GM12878 (cell line): ENCODE data around the gene BCR. TPM values are rescaled to one million over a fixed set of nuclear protein-coding genes. Genes with fewer than 3 reads are reported as not detected.

Experiments used
- ATAC-seq: fragments of 200-7000 bp; cut with Tn5 transposase; 3 replicates; pipeline ENCODE4 v1.9.1; 2020; ENCODE audit warnings: mild to moderate bottlenecking, moderate library complexity
- BruUV-seq: library from RNA; stranded (reverse); fragments of 400-500 nt; replicated peaks from 2 replicates; lab custom pipeline; 2021; lab: Mats Ljungman, UMichigan
- CTCF ChIA-PET: fragments of 300-600 bp; sonication (Branson Sonifier 250); formaldehyde crosslinking; extraction: SDS; loops from one replicate; lab custom pipeline; 2021; ENCODE audit warnings: inconsistent platforms; lab: Yijun Ruan, JAX
- POLR2A ChIA-PET: fragments of 350-600 bp; formaldehyde crosslinking; extraction: SDS; loops from one replicate; lab custom pipeline; 2021; ENCODE audit warnings: inconsistent platforms; lab: Charles Lee
- RAD21 ChIA-PET: fragments of 300-600 bp; sonication (Branson Sonifier 250); formaldehyde crosslinking; loops from one replicate; lab custom pipeline; 2023; ENCODE audit warnings: antibody characterized with exemption; ENCODE audit not compliant: unreplicated experiment; lab: Charles Lee
- SMC1A ChIA-PET: fragments of 300-600 bp; sonication (Branson Sonifier 250); formaldehyde crosslinking; loops from one replicate; lab custom pipeline; 2023; ENCODE audit not compliant: unreplicated experiment, uncharacterized antibody; lab: Charles Lee
- DNase-seq: peaks from one replicate; pipeline ENCODE4 v3.0.0-alpha.2; 2011; ENCODE audit warnings: low read depth, low spot score
- FAIRE-seq: peaks from 3 replicates; lab custom pipeline; 2011; peaks lifted over from hg19 to GRCh38; lab: Jason Lieb, UNC
- H2AFZ ChIP-seq: 2 replicates; pipeline ENCODE4 v1.6.0; 2011; ENCODE audit warnings: low read depth, low read length, control low read depth; ENCODE audit not compliant: control insufficient read depth
- H3K27ac ChIP-seq: 2 replicates; pipeline ENCODE4 v1.5.1; 2011; ENCODE audit warnings: control low read depth; ENCODE audit not compliant: control insufficient read depth, insufficient read depth
- H3K27me3 ChIP-seq, 2 experiments: replicated peaks in 1 of 2; 2 replicates each; pipeline versions ENCODE4 v1.6.0 to v1.6.1; 2011; ENCODE audit warnings: low read length in 1 of 2; ENCODE audit not compliant: control insufficient read depth in 2 of 2, insufficient read depth in 2 of 2
- H3K36me3 ChIP-seq, 2 experiments: 2 replicates each; pipeline ENCODE4 v1.5.1; 2011; ENCODE audit warnings: low read length in 1 of 2; ENCODE audit not compliant: control insufficient read depth in 2 of 2, insufficient read depth in 2 of 2
- H3K4me1 ChIP-seq: 2 replicates; pipeline ENCODE4 v1.6.1; 2011; ENCODE audit warnings: mild to moderate bottlenecking, low read length, moderate library complexity, mixed read lengths; ENCODE audit not compliant: control insufficient read depth, insufficient read depth
- H3K4me2 ChIP-seq: 2 replicates; pipeline ENCODE4 v1.6.0; 2011; ENCODE audit warnings: control low read depth; ENCODE audit not compliant: control insufficient read depth, insufficient read depth
- H3K4me3 ChIP-seq: fragments of 200-600 bp; sonication (generic); 2 replicates; pipeline ENCODE4 v1.5.1; 2016
- H3K79me2 ChIP-seq: 2 replicates; pipeline ENCODE4 v1.6.0; 2011; ENCODE audit warnings: low read length; ENCODE audit not compliant: control insufficient read depth, insufficient read depth
- H3K9ac ChIP-seq: 2 replicates; pipeline ENCODE4 v1.8.0; 2011; ENCODE audit warnings: low read length, control low read depth, mixed read lengths; ENCODE audit not compliant: control insufficient read depth, insufficient read depth
- H3K9me3 ChIP-seq: replicated peaks from 3 replicates; pipeline ENCODE4 v1.5.1; 2011; ENCODE audit warnings: mild to moderate bottlenecking, low read length; ENCODE audit not compliant: control insufficient read depth, insufficient read depth
- H4K20me1 ChIP-seq: 2 replicates; pipeline ENCODE4 v1.6.0; 2011; ENCODE audit not compliant: control insufficient read depth, insufficient read depth
- CTCF ChIP-seq, 3 experiments: IDR thresholded peaks in 2 of 3; conservative IDR thresholded peaks in 1 of 3; 2 replicates each; pipeline ENCODE4 v1.5.1; 2011; ENCODE audit warnings: low read depth in 3 of 3, low read length in 3 of 3, mild to moderate bottlenecking in 3 of 3, control low read depth in 2 of 3, moderate library complexity in 2 of 3, inconsistent platforms in 1 of 3, mixed read lengths in 1 of 3; ENCODE audit not compliant: control insufficient read depth in 2 of 3, insufficient read depth in 1 of 3; ENCODE audit errors: extremely low read depth in 1 of 3
- FOXK2 ChIP-seq: fragments of 450-650 bp; IDR thresholded peaks from 2 replicates; pipeline ENCODE4 v1.6.1; 2017; ENCODE audit warnings: mild to moderate bottlenecking, moderate library complexity
- JUND ChIP-seq: IDR thresholded peaks from 2 replicates; pipeline ENCODE4 v1.6.1; 2012; ENCODE audit warnings: low read depth, mild to moderate bottlenecking, low read length, improper control_type of control experiment, moderate library complexity
- WGBS: methylation state at CpG from one replicate; pipeline ENCODE4 v1.1.6; 2016; ENCODE audit warnings: low lambda C conversion rate; ENCODE audit not compliant: insufficient replicate concordance, insufficient coverage; ENCODE audit errors: missing lambda C conversion rate; 5-methylcytosine and 5-hydroxymethylcytosine counted together
- in situ Hi-C: fragments of 300-500 bp; cut with MboI; formaldehyde crosslinking; loops from 9 replicates; pipeline ENCODE4 v1.14.3; 2018; ENCODE audit warnings: mixed read lengths
- intact Hi-C: fragments of 100-400 bp; cut with micrococcal nuclease; formaldehyde crosslinking; loops from one replicate; pipeline ENCODE4 v1.14.2; 2022; ENCODE audit not compliant: unreplicated experiment
- polyA plus RNA-seq, 11 experiments: library from polyadenylated mRNA; depleted of rRNA in 4 of 11; unstranded in 6 of 11; stranded (reverse) in 5 of 11; fragments of >200 nt; fragmentation: Nextera tagmentation in 4 of 11; fragmentation: Illumina TruSeq in 1 of 11; extraction: Ambion mirVana in 4 of 11; extraction: Trizol in 1 of 11; gene quantifications; 1 replicate in 1 of 11; 2 replicates in 10 of 11; pipeline versions ENCODE4 v1.2.1 to v1.2.3, GENCODE V29; 2011 to 2016; ENCODE audit warnings: inconsistent platforms in 2 of 11, missing spikeins in 2 of 11, low read depth in 1 of 11
- total RNA-seq, 4 experiments: library from RNA; depleted of rRNA in 3 of 4; stranded (reverse); fragments of >200 nt in 3 of 4; fragmentation: Illumina TruSeq in 1 of 4; extraction: Trizol in 1 of 4; gene quantifications; 2 replicates each; pipeline versions ENCODE4 v1.2.1 to v1.2.3, GENCODE V29; 2013 to 2021

Gene BCR
- total and polyA plus RNA-seq, 10 of the 15 experiments (the other 5 are each of a cell fraction or from before 2014, with no cell fraction given), result 1.7 to 64.7 (median 18.4) TPM

- FAIRE-seq, result no peak
- DNase-seq, result no peak
- Histone ChIP-seq H3K79me2 (no peaks in the 10 kb centered on the region), H3K4me3 (no peak overlapping the region), H3K4me2 (no peak overlapping the region), H3K36me3 (no peaks in the 10 kb centered on the region), H3K4me1 (no peaks in the 10 kb centered on the region), H3K9ac (no peak overlapping the region), H3K9me3 (no peaks in the 10 kb centered on the region), H2AFZ (no peak overlapping the region), H4K20me1 (no peaks in the 10 kb centered on the region), H3K27me3 (no peaks in the 10 kb centered on the region), H3K27ac (no peak overlapping the region)
- WGBS, result 14% methylated on average over 6 of the region's 6 CpGs
- TF ChIP-seq CTCF (IDR thresholded peaks at IDR 0.05 in 2 of 3, conservative IDR thresholded peaks at IDR 0.05 in 1 of 3; ENCODE audit: control insufficient read depth in 2 of 3, extremely low read depth in 1 of 3, insufficient read depth in 1 of 3, low read depth in 3 of 3, low read length in 3 of 3) (no peak), JUND (no peak), FOXK2 (no peak)
- in situ Hi-C loops (no loop called here), intact Hi-C loops (no loop called here)
- ChIA-PET CTCF (interaction anchor here (1.2 to 1.9 kb wide), 2 partner anchors 12 to 206 kb away, joined by 5 to 6 read pairs; no protein-coding TSS in a partner anchor), RAD21 (interaction anchor here (0.7 to 1.0 kb wide), 2 partner anchors 22 to 115 kb away, joined by 3 read pairs; no protein-coding TSS in a partner anchor), SMC1A (interaction anchor here (0.6 to 1.3 kb wide), 4 partner anchors 28 to 600 kb away, joined by 3 read pairs; no protein-coding TSS in a partner anchor), POLR2A (interaction anchor here (0.6 kb wide), 1 partner anchor 43 kb away, joined by 3 read pairs; no protein-coding TSS in a partner anchor)
- BruUV-seq, result no TSS peak
- no peak for ATAC-seq
Observed at GRCh38 chr22:23166042-23166831, 14.1 kb upstream of the BCR start.
